Nephron progenitor cell (in vitro differentiated cells): ENCODE data around the gene FIP1L1.

ENCODE experiments used
- DNase-seq: peaks from one replicate; pipeline ENCODE4 v3.0.0; 2021
- H3K27ac Mint-ChIP-seq: 2 replicates; pipeline ENCODE4 v1.8.0; 2021; ENCODE audit warnings: mild to moderate bottlenecking, moderate library complexity, mixed read lengths
- H3K27me3 Mint-ChIP-seq: 2 replicates; pipeline ENCODE4 v1.8.0; 2021; ENCODE audit warnings: mild to moderate bottlenecking, low read depth, mixed read lengths; ENCODE audit not compliant: poor library complexity
- H3K36me3 Mint-ChIP-seq: 2 replicates; pipeline ENCODE4 v1.8.0; 2021; ENCODE audit warnings: low read depth, mixed read lengths
- H3K4me1 Mint-ChIP-seq: 2 replicates; pipeline ENCODE4 v1.8.0; 2021; ENCODE audit warnings: mixed read lengths
- H3K4me3 Mint-ChIP-seq: 2 replicates; pipeline ENCODE4 v1.8.0; 2021; ENCODE audit warnings: mild to moderate bottlenecking, moderate library complexity, mixed read lengths
- H3K9me3 Mint-ChIP-seq: 2 replicates; pipeline ENCODE4 v1.8.0; 2021; ENCODE audit warnings: mild to moderate bottlenecking, moderate library complexity, mixed read lengths
- CTCF ChIP-seq: fragments of 200-600 bp; sonication (generic); IDR thresholded peaks from 2 replicates; pipeline ENCODE4 v1.5.0; 2021; ENCODE audit warnings: antibody characterized with exemption

Gene FIP1L1

GRCh38 chr4:53354012-53354722, 23.3 kb upstream of the FIP1L1 start:
- Mint-ChIP-seq H3K36me3 (peaks cover 34% of the 10 kb centered on the region), H3K9me3 (peaks cover 17% of the 10 kb centered on the region), H3K4me3 (no peak overlapping the region), H3K27me3 (no peaks in the 10 kb centered on the region), H3K27ac (no peak overlapping the region), H3K4me1 (no peaks in the 10 kb centered on the region)
- TF ChIP-seq CTCF = no peak
- DNase-seq = no peak

- no peak for DNase-seq
- H3K4me1 Mint-ChIP-seq = no peaks in the 10 kb centered on the region
- TF ChIP-seq CTCF = no peak
Observed at GRCh38 chr4:53355930-53356521, 21.4 kb upstream of the FIP1L1 start.

GRCh38 chr4:53361451-53361850, 16.0 kb upstream of the FIP1L1 start:
- Mint-ChIP-seq H3K4me3 (no peak overlapping the region), H3K9me3 (peaks cover 5% of the 10 kb centered on the region), H3K36me3 (peaks cover 4% of the 10 kb centered on the region), H3K4me1 (peaks cover 32% of the 10 kb centered on the region), H3K27me3 (peaks cover 4% of the 10 kb centered on the region), H3K27ac (no peak overlapping the region)
- no peak for DNase-seq
- no peak for TF ChIP-seq CTCF

More at GRCh38 chr4:53355930-53356521, 21.4 kb upstream of the FIP1L1 start:
- no peak overlapping the region for H3K4me3 Mint-ChIP-seq
- H3K27ac Mint-ChIP-seq = no peak overlapping the region
- H3K36me3 Mint-ChIP-seq = peaks cover 34% of the 10 kb centered on the region
- peaks cover 17% of the 10 kb centered on the region for H3K9me3 Mint-ChIP-seq
- no peaks in the 10 kb centered on the region for H3K27me3 Mint-ChIP-seq

GRCh38 chr4:53362093-53362492, 15.3 kb upstream of the FIP1L1 start:
- Mint-ChIP-seq H3K9me3 (peaks cover 8% of the 10 kb centered on the region), H3K4me1 (peaks cover 35% of the 10 kb centered on the region), H3K36me3 (peaks cover 4% of the 10 kb centered on the region), H3K27ac (no peak overlapping the region), H3K4me3 (no peak overlapping the region), H3K27me3 (peaks cover 6% of the 10 kb centered on the region)
- TF ChIP-seq CTCF = no peak
- no peak for DNase-seq

- no peak for TF ChIP-seq CTCF
- H3K4me1 Mint-ChIP-seq = peaks cover 35% of the 10 kb centered on the region
- H3K27ac Mint-ChIP-seq = no peak overlapping the region
- H3K36me3 Mint-ChIP-seq = no peaks in the 10 kb centered on the region
- H3K27me3 Mint-ChIP-seq = peaks cover 32% of the 10 kb centered on the region
- H3K4me3 Mint-ChIP-seq = peak overlapping the region; percentile 94
- H3K9me3 Mint-ChIP-seq = peaks cover 8% of the 10 kb centered on the region
- no peak for DNase-seq
Observed at GRCh38 chr4:53364624-53365023, 12.8 kb upstream of the FIP1L1 start.

GRCh38 chr4:53365121-53365485, 12.3 kb upstream of the FIP1L1 start:
- H3K4me1 Mint-ChIP-seq = peaks cover 35% of the 10 kb centered on the region
- no peak for TF ChIP-seq CTCF
- peak overlapping the region; percentile 94 for H3K4me3 Mint-ChIP-seq
- peaks cover 36% of the 10 kb centered on the region for H3K27me3 Mint-ChIP-seq
- H3K27ac Mint-ChIP-seq = no peak overlapping the region
- peaks cover 8% of the 10 kb centered on the region for H3K9me3 Mint-ChIP-seq
- no peak for DNase-seq
- H3K36me3 Mint-ChIP-seq = no peaks in the 10 kb centered on the region
